ENCODE results near the gene APOL1.

GRCh38 chr22:36218648-36219193 is 34.2 kb upstream of the APOL1 start:
- no peak for TF ChIP-seq CTCF (conservative IDR thresholded peaks at IDR 0.05; ENCODE audit: low read length)
- no peak for TF ChIP-seq EZH2phosphoT487 (IDR thresholded peaks at IDR 0.05; ENCODE audit: borderline replicate concordance)
